ENCODE data around the gene COL6A5. TPM values are rescaled to one million over a fixed set of nuclear protein-coding genes. Genes with fewer than 3 reads are reported as not detected.

Gene COL6A5
- total RNA-seq, 1 experiment from 2014 or later = not detected

- no peaks in the 10 kb centered on the region for H4K20me1 ChIP-seq (ENCODE audit: low read length)
- CTCF ChIA-PET = no interaction called here
These were observed 46.8 kb downstream of the COL6A5 start for GRCh38 chr3:130392266-130392665.

GRCh38 chr3:130393594-130393993 lies 48.1 kb downstream of the COL6A5 start:
- Histone ChIP-seq H2AFZ (ENCODE audit: low read length) (no peak overlapping the region), H4K20me1 (ENCODE audit: low read length) (no peaks in the 10 kb centered on the region), H3K36me3 (ENCODE audit: low read depth, low read length) (no peaks in the 10 kb centered on the region), H3K9ac (ENCODE audit: low read length) (no peak overlapping the region), H3K27ac (ENCODE audit: low read length) (no peak overlapping the region), H3K79me2 (ENCODE audit: low read length) (no peaks in the 10 kb centered on the region), H3K4me3 (ENCODE audit: low read length) (no peak overlapping the region), H3K4me2 (ENCODE audit: low read length) (no peak overlapping the region), H3K9me3 (ENCODE audit: low read length) (no peaks in the 10 kb centered on the region), H3K4me1 (ENCODE audit: insufficient read depth, low read length) (peaks cover 21% of the 10 kb centered on the region), H3F3A (ENCODE audit: low read length, unreplicated experiment) (no peaks in the 10 kb centered on the region), H3K9me2 (replicated peaks; ENCODE audit: low read length) (no peaks in the 10 kb centered on the region), H3K27me3 (ENCODE audit: low read length) (no peaks in the 10 kb centered on the region)
- POLR2A ChIA-PET (ENCODE audit: unreplicated experiment) = no interaction called here
- no peak for ATAC-seq
- intact Hi-C loops (cut with micrococcal nuclease) = no loop called here
- TF ChIP-seq EZH2phosphoT487 (IDR thresholded peaks at IDR 0.05; ENCODE audit: borderline replicate concordance, low read length) = no peak
- CTCF ChIA-PET = no interaction called here
- BruUV-seq (replicated peaks) = no TSS peak
- no peak for DNase-seq

More at GRCh38 chr3:130392266-130392665, 46.8 kb downstream of the COL6A5 start:
- TF ChIP-seq CTCF (conservative IDR thresholded peaks at IDR 0.05; ENCODE audit: low read depth, low read length) (no peak), EZH2 (IDR thresholded peaks at IDR 0.05; ENCODE audit: low read length, unreplicated experiment) (no peak), EZH2phosphoT487 (IDR thresholded peaks at IDR 0.05; ENCODE audit: borderline replicate concordance, low read length) (no peak)
- H3K79me2 ChIP-seq (ENCODE audit: low read length) = no peaks in the 10 kb centered on the region
- H3F3A ChIP-seq (ENCODE audit: low read length, unreplicated experiment) = no peaks in the 10 kb centered on the region
- H3K4me1 ChIP-seq (ENCODE audit: insufficient read depth, low read length) = peaks cover 21% of the 10 kb centered on the region
- no peaks in the 10 kb centered on the region for H3K27me3 ChIP-seq (ENCODE audit: low read length)
- no peak overlapping the region for H3K4me3 ChIP-seq (ENCODE audit: low read length)
- H3K4me2 ChIP-seq (ENCODE audit: low read length) = no peak overlapping the region
- H3K27ac ChIP-seq (ENCODE audit: low read length) = no peak overlapping the region
- POLR2A ChIA-PET (ENCODE audit: unreplicated experiment) = no interaction called here
- H3K9ac ChIP-seq (ENCODE audit: low read length) = no peak overlapping the region
- H3K36me3 ChIP-seq (ENCODE audit: low read depth, low read length) = no peaks in the 10 kb centered on the region
- intact Hi-C loops (cut with micrococcal nuclease) = no loop called here
- no TSS peak for BruUV-seq (replicated peaks)
- no peak for ATAC-seq
- H3K9me2 ChIP-seq (replicated peaks; ENCODE audit: low read length) = no peaks in the 10 kb centered on the region
- H3K9me3 ChIP-seq (ENCODE audit: low read length) = no peaks in the 10 kb centered on the region
- peak; percentile 5 for DNase-seq
- no peak overlapping the region for H2AFZ ChIP-seq (ENCODE audit: low read length)

GRCh38 chr3:130395331-130395730 lies 49.9 kb downstream of the COL6A5 start:
- peak overlapping the region; percentile 31 for H3K4me2 ChIP-seq (ENCODE audit: low read length)
- CTCF ChIA-PET = no interaction called here
- TF ChIP-seq CTCF (conservative IDR thresholded peaks at IDR 0.05; ENCODE audit: low read depth, low read length) = no peak
- TF ChIP-seq EZH2phosphoT487 (IDR thresholded peaks at IDR 0.05; ENCODE audit: borderline replicate concordance, low read length) = no peak
- TF ChIP-seq EZH2 (IDR thresholded peaks at IDR 0.05; ENCODE audit: low read length, unreplicated experiment) = no peak
- POLR2A ChIA-PET (ENCODE audit: unreplicated experiment) = no interaction called here
- no peak for DNase-seq
- no peak overlapping the region for H3K9ac ChIP-seq (ENCODE audit: low read length)
- no peaks in the 10 kb centered on the region for H3K36me3 ChIP-seq (ENCODE audit: low read depth, low read length)
- intact Hi-C loops (cut with micrococcal nuclease) = no loop called here
- peak overlapping the region; percentile 53 for H3K27ac ChIP-seq (ENCODE audit: low read length)
- H3K27me3 ChIP-seq (ENCODE audit: low read length) = no peaks in the 10 kb centered on the region
- H3K9me3 ChIP-seq (ENCODE audit: low read length) = no peaks in the 10 kb centered on the region
- H2AFZ ChIP-seq (ENCODE audit: low read length) = no peak overlapping the region
- BruUV-seq (replicated peaks) = no TSS peak
- H3K9me2 ChIP-seq (replicated peaks; ENCODE audit: low read length) = no peaks in the 10 kb centered on the region
- H3F3A ChIP-seq (ENCODE audit: low read length, unreplicated experiment) = no peaks in the 10 kb centered on the region
- no peak overlapping the region for H3K4me3 ChIP-seq (ENCODE audit: low read length)
- no peaks in the 10 kb centered on the region for H3K79me2 ChIP-seq (ENCODE audit: low read length)
- H3K4me1 ChIP-seq (ENCODE audit: insufficient read depth, low read length) = peaks cover 15% of the 10 kb centered on the region
- H4K20me1 ChIP-seq (ENCODE audit: low read length) = no peaks in the 10 kb centered on the region
- no peak for ATAC-seq

Data from PC-3 (cell line).